Tibial artery (tissue), 4 donors: Measurements from ENCODE around the gene MSH2.

Experiments used
- DNase-seq, 2 donors: peaks; one replicate each; pipeline ENCODE4 v3.0.0-alpha.2; 2019
- H3K27ac ChIP-seq, 2 donors: fragments of 200-600 bp; sonication (generic) in 1 of 2; 1 replicate in 1 of 2; 2 replicates in 1 of 2; pipeline ENCODE4 v1.5.1; 2018 to 2019; ENCODE audit warnings: mild to moderate bottlenecking in 1 of 2
- H3K27me3 ChIP-seq, 2 donors: fragments of 200-600 bp; sonication (generic) in 1 of 2; one replicate each; pipeline versions ENCODE4 v1.5.1 to v1.6.0; 2016 to 2019
- H3K36me3 ChIP-seq, 3 donors: fragments of 200-600 bp; sonication (generic) in 2 of 3; one replicate each; pipeline ENCODE4 v1.5.1; 2016 to 2019; ENCODE audit warnings: mild to moderate bottlenecking in 2 of 3
- H3K4me1 ChIP-seq, 4 donors: fragments of 200-600 bp; sonication (generic) in 2 of 4; 1 replicate in 3 of 4; 2 replicates in 1 of 4; pipeline ENCODE4 v1.5.1; 2016 to 2019
- H3K4me3 ChIP-seq, 2 donors: fragments of 200-600 bp; sonication (generic) in 1 of 2; 1 replicate in 1 of 2; 2 replicates in 1 of 2; pipeline ENCODE4 v1.5.1; 2018 to 2019; ENCODE audit warnings: mild to moderate bottlenecking in 2 of 2
- H3K9me3 ChIP-seq, 3 donors: fragments of 200-600 bp; sonication (generic) in 1 of 3; one replicate each; pipeline ENCODE4 v1.5.1; 2016 to 2019
- CTCF ChIP-seq, 2 experiments: fragments of 200-600 bp in 1 of 2; fragments of 450-650 bp in 1 of 2; IDR thresholded peaks; one replicate each; pipeline ENCODE4 v1.5.1; 2017 to 2019; ENCODE audit warnings: antibody characterized with exemption in 2 of 2, mild to moderate bottlenecking in 1 of 2, moderate library complexity in 1 of 2
- intact Hi-C: fragments of 100-400 bp; cut with DNase I; formaldehyde crosslinking; loops from one replicate; pipeline ENCODE4 v1.15.0; 2023; ENCODE audit warnings: low total_unique reads

MSH2 gene

DNA sequence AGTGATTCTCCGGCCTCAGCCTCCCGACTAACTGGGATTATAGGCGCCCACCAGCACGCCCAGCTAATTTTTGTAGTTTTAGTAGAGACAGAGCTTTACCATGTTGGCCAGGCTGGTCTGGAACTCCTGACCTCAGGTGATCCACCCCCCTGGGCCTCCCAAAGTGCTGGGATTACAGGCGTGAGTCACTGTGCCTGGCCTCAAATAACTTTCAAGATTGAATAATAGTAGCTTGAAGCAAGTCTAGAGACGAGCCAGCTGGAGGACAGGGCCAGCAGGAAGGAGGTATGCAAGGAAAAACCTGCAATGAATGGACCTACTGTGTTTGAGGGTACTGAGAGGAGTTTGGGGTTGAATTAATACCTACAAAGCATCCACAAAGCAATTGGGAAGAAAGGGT, 87.5 kb downstream of the MSH2 start:
- TF ChIP-seq CTCF (IDR thresholded peaks at IDR 0.05): no peak
- peak in 1 of 2 donors; percentile 17 for DNase-seq
- no peaks in the 10 kb centered on the region for H3K4me1 ChIP-seq
- H3K9me3 ChIP-seq: no peaks in the 10 kb centered on the region
- no peaks in the 10 kb centered on the region for H3K27me3 ChIP-seq
- intact Hi-C loops: no loop called here
- no peak overlapping the region for H3K27ac ChIP-seq
- no peaks in the 10 kb centered on the region for H3K36me3 ChIP-seq
- no peak overlapping the region for H3K4me3 ChIP-seq

- Histone ChIP-seq H3K4me3 (no peak overlapping the region), H3K27me3 (no peaks in the 10 kb centered on the region), H3K27ac (no peak overlapping the region), H3K36me3 (no peaks in the 10 kb centered on the region), H3K4me1 (no peaks in the 10 kb centered on the region), H3K9me3 (no peaks in the 10 kb centered on the region)
- no peak for TF ChIP-seq CTCF (IDR thresholded peaks at IDR 0.05)
- intact Hi-C loops: no loop called here
- DNase-seq: peak in 1 of 2 donors; percentile 35
Observed at GRCh38 chr2:47493317-47494035, 90.5 kb downstream of the MSH2 start.

- H3K4me3 ChIP-seq: no peak overlapping the region
- H3K36me3 ChIP-seq: no peaks in the 10 kb centered on the region
- intact Hi-C loops: no loop called here
- H3K27me3 ChIP-seq: no peaks in the 10 kb centered on the region
- DNase-seq: peak in 1 of 2 donors; percentile 61
- H3K9me3 ChIP-seq: no peaks in the 10 kb centered on the region
- H3K27ac ChIP-seq: no peak overlapping the region
- TF ChIP-seq CTCF (IDR thresholded peaks at IDR 0.05): no peak
- H3K4me1 ChIP-seq: no peaks in the 10 kb centered on the region
Observed at GRCh38 chr2:47494267-47495130, 91.5 kb downstream of the MSH2 start.

- Histone ChIP-seq H3K36me3 (no peaks in the 10 kb centered on the region), H3K27me3 (no peaks in the 10 kb centered on the region), H3K4me1 (no peaks in the 10 kb centered on the region), H3K4me3 (no peak overlapping the region), H3K27ac (no peak overlapping the region), H3K9me3 (no peaks in the 10 kb centered on the region)
- DNase-seq: peak in 1 of 2 donors; percentile 27
- no peak for TF ChIP-seq CTCF (IDR thresholded peaks at IDR 0.05)
- intact Hi-C loops: no loop called here
Observed at GRCh38 chr2:47497843-47498460, 95.0 kb downstream of the MSH2 start.

- Histone ChIP-seq H3K27ac (no peak overlapping the region), H3K36me3 (no peaks in the 10 kb centered on the region), H3K27me3 (no peaks in the 10 kb centered on the region), H3K9me3 (no peaks in the 10 kb centered on the region), H3K4me3 (no peak overlapping the region), H3K4me1 (no peaks in the 10 kb centered on the region)
- no peak for TF ChIP-seq CTCF (IDR thresholded peaks at IDR 0.05)
- intact Hi-C loops: no loop called here
- DNase-seq: peak in 1 of 2 donors; percentile 44
Observed at GRCh38 chr2:47499093-47499492, 96.1 kb downstream of the MSH2 start.
